Upper lobe of right lung (tissue), 1 donor: Measurements from ENCODE around the gene SUPT20H. TPM values are rescaled to one million over a fixed set of nuclear protein-coding genes. Genes with fewer than 3 reads are reported as not detected.

ENCODE experiments used
- ATAC-seq: fragments of 200-7000 bp; cut with Tn5 transposase; one replicate; pipeline ENCODE4 v1.9.1; 2020; ENCODE audit warnings: mild to moderate bottlenecking, moderate library complexity
- DNase-seq: peaks from one replicate; pipeline ENCODE4 v3.0.0-alpha.2; 2020
- H3K27ac ChIP-seq: fragments of 200-600 bp; one replicate; pipeline ENCODE4 v1.8.0; 2022
- H3K27me3 ChIP-seq: fragments of 200-600 bp; one replicate; pipeline ENCODE4 v1.8.0; 2022; ENCODE audit warnings: mild to moderate bottlenecking
- H3K36me3 ChIP-seq: fragments of 200-600 bp; one replicate; pipeline ENCODE4 v1.8.0; 2022
- H3K4me1 ChIP-seq: fragments of 200-600 bp; one replicate; pipeline ENCODE4 v1.8.0; 2022
- H3K4me3 ChIP-seq: fragments of 200-600 bp; one replicate; pipeline ENCODE4 v1.8.0; 2022; ENCODE audit warnings: mild to moderate bottlenecking
- H3K9me3 ChIP-seq: fragments of 200-600 bp; one replicate; pipeline ENCODE4 v1.8.0; 2022
- CTCF ChIP-seq: fragments of 200-600 bp; IDR thresholded peaks from one replicate; pipeline ENCODE4 v1.8.0; 2022; ENCODE audit warnings: antibody characterized with exemption
- intact Hi-C: fragments of 100-400 bp; cut with DNase I; formaldehyde crosslinking; loops from one replicate; pipeline ENCODE4 v1.11.0; 2022
- total RNA-seq: library from RNA; stranded (reverse); fragmentation: NEBNext Ultra II Directional; extraction: Animal tissue kit (Norgen Biotek cat#: 25700); gene quantifications from one replicate; pipeline ENCODE4 v1.2.1, GENCODE V29; 2021
- donor health status: DM: no; HTN: yes; CAD: no; lungs with severe emphysema.

SUPT20H gene
- total RNA-seq, 1 donor from 2014 or later = 60.3 TPM

DNA sequence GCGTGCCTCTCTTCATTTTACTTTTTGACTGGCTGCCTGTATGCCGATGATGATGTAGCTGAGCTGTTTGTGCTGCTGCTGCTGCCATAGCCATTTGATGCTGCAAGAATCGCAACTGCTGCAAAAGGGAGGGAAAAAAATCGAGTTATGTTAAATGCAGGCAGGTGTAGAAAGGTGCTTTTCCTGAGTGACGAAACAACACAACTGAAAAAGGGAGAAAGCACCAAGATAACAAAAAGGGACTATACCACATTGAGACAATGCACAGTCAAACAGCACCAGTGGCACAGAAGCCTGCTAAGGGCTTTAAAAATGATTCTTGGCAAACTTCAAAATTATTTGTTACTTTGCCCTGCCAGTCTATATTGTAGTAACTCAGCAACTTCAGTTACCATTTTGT, 49.8 kb downstream of the SUPT20H start:
- Histone ChIP-seq H3K27ac (no peak overlapping the region), H3K9me3 (no peaks in the 10 kb centered on the region), H3K4me1 (no peaks in the 10 kb centered on the region), H3K4me3 (no peak overlapping the region), H3K27me3 (no peaks in the 10 kb centered on the region), H3K36me3 (peaks cover 91% of the 10 kb centered on the region)
- DNase-seq = no peak
- intact Hi-C loops = no loop called here
- ATAC-seq = no peak
- no peak for TF ChIP-seq CTCF

- no peak overlapping the region for H3K27ac ChIP-seq
- no peak for ATAC-seq
- intact Hi-C loops = no loop called here
- H3K9me3 ChIP-seq = no peaks in the 10 kb centered on the region
- peaks cover 18% of the 10 kb centered on the region for H3K4me1 ChIP-seq
- no peaks in the 10 kb centered on the region for H3K27me3 ChIP-seq
- TF ChIP-seq CTCF = no peak
- H3K4me3 ChIP-seq = peak overlapping the region; percentile 95
- peaks cover 41% of the 10 kb centered on the region for H3K36me3 ChIP-seq
- no peak for DNase-seq
These were observed 57.6 kb downstream of the SUPT20H start for GRCh38 chr13:37001921-37002250.

DNA sequence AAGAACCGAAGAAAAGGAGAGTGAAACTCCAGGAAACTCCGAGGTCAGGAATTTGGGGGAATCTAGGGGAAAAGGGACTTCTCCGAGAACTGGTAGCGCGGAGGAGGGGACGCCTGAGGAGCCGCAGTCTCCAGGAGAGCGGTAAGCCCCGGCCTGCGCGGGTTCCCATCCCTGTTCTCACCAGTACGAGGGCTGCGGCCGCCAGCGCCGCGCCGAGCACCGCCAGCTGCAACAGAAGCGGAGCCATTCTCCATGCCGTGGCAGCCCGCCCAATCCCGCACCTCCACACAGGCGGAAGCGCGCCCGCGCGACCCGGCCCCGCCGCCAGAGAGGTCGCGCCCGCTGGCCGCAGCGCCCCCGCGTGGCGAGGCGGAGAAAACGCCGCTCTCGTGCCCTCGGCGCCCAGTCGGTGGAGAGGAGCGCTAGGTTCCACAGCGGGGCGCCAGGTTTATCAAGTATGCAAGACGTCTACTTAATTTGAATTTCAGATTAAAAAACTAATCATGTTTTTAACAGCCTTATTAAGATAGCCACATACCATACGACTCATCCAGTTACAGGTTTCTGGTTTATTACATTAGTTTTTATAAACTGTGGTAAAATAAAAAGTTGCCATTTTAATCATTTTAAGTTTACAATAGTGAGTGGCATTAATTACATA, 60.3 kb downstream of the SUPT20H start, which contains the start of gene ALG5:
ALG5 (minus strand) TSS at position 287 of the 661 bp plus-strand sequence; CDS start at position 247, 40 bp downstream.
- ATAC-seq = peak; percentile 96
- Histone ChIP-seq H3K4me3 (peak within 1 kb of the TSS; percentile 95), H3K36me3 (peaks cover 27% of the 10 kb centered on the region), H3K27ac (peak within 1 kb of the TSS; percentile 100), H3K9me3 (no peaks in the 10 kb centered on the region), H3K27me3 (no peaks in the 10 kb centered on the region), H3K4me1 (peaks cover 18% of the 10 kb centered on the region)
- peak; percentile 97 for TF ChIP-seq CTCF
- intact Hi-C loops = loop anchor here (10.0 kb wide), 1 partner anchor 144 kb away; no protein-coding TSS in a partner anchor
- DNase-seq = peak; percentile 96

GRCh38 chr13:36998624-36999041, 60.9 kb downstream of the SUPT20H start:
- peak; percentile 1 for ATAC-seq
- TF ChIP-seq CTCF = no peak
- H3K4me1 ChIP-seq = peaks cover 18% of the 10 kb centered on the region
- intact Hi-C loops = loop anchor here (10.0 kb wide), 1 partner anchor 144 kb away; no protein-coding TSS in a partner anchor
- peak; percentile 69 for DNase-seq
- H3K27ac ChIP-seq = peak overlapping the region; percentile 100
- H3K9me3 ChIP-seq = no peaks in the 10 kb centered on the region
- H3K36me3 ChIP-seq = peaks cover 29% of the 10 kb centered on the region
- H3K4me3 ChIP-seq = peak overlapping the region; percentile 95
- no peaks in the 10 kb centered on the region for H3K27me3 ChIP-seq

DNA sequence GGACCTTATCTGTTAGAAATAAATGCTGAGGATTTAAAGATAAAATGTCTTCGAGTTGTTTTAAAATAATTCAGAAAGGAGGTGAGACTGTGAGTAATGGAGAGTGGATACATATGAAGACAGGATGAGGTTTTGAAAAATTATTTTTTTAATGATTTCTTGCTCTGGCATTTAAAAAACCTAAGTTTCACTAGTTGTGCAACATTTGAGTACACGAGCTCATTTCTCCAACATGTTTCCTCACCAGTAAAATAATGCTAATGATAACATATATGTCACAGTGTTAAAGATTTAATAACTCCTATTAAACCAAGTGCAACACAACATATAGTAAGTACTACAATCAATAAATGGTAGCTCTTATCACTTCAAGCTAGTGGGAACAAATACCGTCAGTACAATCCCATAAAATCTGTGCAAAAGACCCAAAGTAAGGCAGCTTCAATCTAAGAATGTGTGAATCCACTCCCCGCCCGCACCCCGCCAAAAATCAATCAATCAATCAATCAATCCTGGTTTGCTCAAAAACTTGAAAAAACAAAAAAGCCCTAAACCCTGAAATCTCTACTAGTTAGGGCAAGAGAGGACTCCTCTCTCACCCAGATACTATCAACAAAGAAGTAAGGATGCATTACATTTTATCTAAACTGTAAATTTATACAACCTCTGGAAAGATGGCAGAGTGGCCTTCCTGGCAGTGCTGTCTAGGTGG, 61.6 kb downstream of the SUPT20H start:
- Histone ChIP-seq H3K4me3 (peak overlapping the region; percentile 95), H3K27me3 (no peaks in the 10 kb centered on the region), H3K4me1 (peaks cover 18% of the 10 kb centered on the region), H3K9me3 (no peaks in the 10 kb centered on the region), H3K27ac (no peak overlapping the region), H3K36me3 (peaks cover 29% of the 10 kb centered on the region)
- no peak for DNase-seq
- no peak for ATAC-seq
- intact Hi-C loops = loop anchor here (10.0 kb wide), 1 partner anchor 143 kb away; no protein-coding TSS in a partner anchor
- TF ChIP-seq CTCF = no peak
